HG02943 (cell line): ENCODE data around the gene E2F6.
A peak's percentile ranks its signal among the peaks of the same experiment; 100 is the strongest.

Source experiments
- ATAC-seq: cut with Tn5 transposase; IDR thresholded peaks from one replicate; pipeline ENCODE4 v1.9.1; 2021; ENCODE audit warnings: mild to moderate bottlenecking, low read depth, moderate library complexity; ENCODE audit not compliant: unreplicated experiment

Gene E2F6

DNA sequence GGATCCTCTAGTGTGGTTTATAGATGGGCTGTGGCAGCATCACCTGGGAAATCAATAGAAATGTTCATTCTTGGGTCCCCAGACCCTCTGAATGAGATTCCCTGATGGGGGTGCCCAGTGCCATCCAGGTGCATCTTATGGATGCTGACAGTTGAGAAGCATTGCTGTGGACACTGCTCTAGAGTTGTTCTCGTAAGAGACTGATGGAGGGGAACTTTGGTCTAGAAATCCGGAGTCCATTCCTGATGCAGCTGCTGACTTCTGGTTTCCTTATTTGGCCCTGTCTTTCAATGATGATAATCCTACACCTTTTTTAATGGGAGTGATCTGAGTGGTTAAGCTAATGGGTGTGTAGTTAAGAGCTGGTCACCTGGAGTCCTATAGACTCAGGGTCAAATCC, 28.3 kb upstream of the E2F6 start:
- no peak for ATAC-seq

GRCh38 chr2:11493282-11493681, 27.3 kb upstream of the E2F6 start:
- ATAC-seq = no peak

GRCh38 chr2:11492720-11493119, 26.8 kb upstream of the E2F6 start:
- no peak for ATAC-seq

- no peak for ATAC-seq
Measured at GRCh38 chr2:11492244-11492643, 26.3 kb upstream of the E2F6 start.

GRCh38 chr2:11491348-11491933, 25.5 kb upstream of the E2F6 start:
- ATAC-seq = no peak

DNA sequence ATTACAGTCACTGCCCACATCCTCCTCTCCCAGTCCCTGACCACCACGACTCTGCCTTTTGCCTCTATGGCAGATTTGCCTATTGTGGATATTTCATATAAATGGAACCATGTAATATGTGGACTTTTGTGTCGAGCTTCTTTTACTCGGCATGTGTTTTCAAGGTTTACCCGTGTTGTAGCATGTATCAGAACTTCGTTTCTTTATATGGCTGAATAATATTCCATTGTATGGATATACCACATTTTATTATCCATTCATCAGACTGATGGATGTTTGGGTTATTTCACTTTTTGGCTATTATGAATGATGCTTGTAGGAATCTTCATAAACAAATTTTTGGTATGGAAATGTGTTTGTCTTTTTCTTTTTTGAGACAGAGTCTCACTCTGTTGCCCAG, 24.2 kb upstream of the E2F6 start:
- ATAC-seq = no peak

DNA sequence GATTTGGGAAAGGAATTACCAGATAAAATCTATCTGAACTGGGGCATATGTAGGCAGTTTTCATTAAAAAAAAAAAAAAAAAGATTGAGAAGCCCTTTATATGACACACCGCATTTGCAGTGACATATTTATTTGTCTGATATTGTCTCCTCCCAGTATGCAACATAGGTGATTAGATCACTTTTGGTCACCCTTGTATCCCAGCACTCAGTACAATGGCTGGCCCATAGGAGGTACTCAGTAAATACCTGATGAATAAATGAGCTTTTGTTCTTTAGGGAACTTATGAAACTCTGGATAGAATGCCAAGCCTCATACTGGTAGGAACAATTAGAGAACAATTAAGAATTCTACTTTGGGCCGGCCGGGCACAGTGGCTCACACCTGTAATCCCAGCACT, 22.8 kb upstream of the E2F6 start:
- no peak for ATAC-seq

DNA sequence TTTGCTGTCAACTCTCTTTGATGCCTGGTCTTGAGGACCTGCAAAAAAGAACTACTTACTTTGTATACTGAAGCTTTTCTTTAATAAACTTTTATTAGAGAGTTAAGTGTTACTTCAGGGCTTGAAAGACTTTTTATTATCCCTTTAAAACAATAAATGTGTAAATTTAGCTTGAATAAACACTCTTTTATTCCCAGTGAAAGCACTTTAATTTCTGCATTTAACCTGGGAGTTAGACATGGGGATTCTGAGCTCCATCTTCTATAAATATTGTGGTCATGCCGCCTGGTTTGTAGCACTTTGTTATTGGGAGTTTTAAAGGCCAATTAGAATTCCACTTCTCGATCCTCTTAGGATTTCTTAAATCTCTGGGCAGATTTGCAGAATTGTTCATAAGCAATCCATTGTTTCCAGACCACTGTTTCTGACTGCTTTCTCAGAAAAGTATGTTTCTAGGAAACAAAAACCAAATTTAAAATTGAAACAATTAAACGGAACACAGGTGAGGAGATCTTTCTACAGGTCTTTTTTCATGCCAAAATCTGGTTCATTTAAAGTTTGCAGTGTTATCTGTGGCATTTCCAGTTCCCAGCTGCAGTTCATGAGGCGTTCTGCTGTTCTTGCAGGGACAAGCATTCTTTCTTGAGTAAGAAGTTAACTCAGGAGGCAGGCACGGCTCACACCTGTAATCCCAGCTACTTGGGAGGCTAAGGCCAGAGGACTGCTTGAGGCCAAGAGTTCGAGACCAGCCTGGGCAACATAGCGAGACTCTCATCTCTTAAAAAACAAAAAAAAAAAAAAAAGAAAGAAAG, 18.1 kb upstream of the E2F6 start:
- ATAC-seq = no peak

DNA sequence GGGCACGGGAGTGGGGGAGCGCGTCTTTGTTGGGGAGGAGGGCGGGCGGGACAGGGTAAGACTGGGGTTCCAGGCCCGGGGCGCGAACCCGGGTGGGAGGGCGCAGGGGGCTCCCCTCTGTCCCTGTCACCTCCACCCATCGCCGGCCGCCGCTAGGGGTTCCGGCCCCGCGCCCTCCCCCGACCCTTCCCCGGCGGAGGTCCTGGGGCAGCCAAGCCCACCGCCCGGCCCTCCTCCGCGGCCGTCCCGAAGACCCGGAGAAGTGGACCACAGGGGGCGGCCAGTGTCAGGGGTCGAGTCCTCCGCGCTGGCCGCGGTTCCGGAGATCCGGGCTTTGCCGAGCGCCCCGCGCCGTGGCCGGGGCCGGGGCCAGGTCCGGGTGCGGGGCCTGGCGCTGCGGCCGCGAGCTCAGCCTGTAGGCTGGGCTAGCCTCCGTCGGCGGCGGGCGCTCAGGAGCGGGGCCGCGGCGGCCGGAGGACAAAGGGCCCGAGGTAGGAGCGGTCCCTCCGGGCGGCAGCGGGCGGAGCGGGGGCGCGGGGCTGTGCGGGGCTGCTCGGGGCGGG, 16.6 kb upstream of the E2F6 start:
- ATAC-seq = no peak

DNA sequence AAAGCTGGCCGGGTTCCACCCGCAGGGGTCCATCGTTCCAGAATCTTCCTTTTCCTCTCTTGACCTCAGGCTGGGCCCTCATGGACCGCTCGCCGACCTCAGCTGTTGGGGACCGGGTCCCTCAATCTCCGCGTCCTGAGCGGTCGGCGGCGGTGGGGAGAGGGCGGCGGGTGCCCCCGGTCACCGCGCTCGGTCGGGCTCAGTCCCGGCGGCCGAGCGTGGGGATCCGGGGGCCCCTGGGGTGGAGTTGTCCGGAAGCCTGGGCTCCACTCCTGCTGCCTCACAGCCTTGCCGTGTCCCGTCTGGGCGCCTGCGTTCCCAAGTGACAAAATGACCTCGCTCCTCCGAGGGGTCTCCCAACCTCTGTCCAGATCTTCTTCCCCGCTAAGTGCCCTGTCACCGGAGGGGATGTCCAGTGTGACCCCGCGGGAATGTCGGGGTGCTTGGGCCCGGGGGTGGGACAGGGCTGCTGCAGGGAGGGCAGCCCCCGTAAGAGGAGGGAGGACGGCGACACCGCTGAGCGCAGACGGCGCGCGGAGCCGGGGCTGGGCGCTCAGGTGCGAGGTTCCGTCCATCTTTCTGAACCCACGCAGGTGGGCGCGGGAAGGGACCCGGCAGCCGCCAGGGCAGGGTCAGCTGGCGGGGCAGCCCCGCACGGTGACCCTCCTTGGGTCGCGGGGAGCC, 16.0 kb upstream of the E2F6 start:
- no peak for ATAC-seq

GRCh38 chr2:11481426-11481788, 15.4 kb upstream of the E2F6 start:
- ATAC-seq = no peak

- no peak for ATAC-seq
Measured at GRCh38 chr2:11480859-11481258, 14.9 kb upstream of the E2F6 start.

GRCh38 chr2:11480406-11480805, 14.4 kb upstream of the E2F6 start:
- ATAC-seq = no peak

DNA sequence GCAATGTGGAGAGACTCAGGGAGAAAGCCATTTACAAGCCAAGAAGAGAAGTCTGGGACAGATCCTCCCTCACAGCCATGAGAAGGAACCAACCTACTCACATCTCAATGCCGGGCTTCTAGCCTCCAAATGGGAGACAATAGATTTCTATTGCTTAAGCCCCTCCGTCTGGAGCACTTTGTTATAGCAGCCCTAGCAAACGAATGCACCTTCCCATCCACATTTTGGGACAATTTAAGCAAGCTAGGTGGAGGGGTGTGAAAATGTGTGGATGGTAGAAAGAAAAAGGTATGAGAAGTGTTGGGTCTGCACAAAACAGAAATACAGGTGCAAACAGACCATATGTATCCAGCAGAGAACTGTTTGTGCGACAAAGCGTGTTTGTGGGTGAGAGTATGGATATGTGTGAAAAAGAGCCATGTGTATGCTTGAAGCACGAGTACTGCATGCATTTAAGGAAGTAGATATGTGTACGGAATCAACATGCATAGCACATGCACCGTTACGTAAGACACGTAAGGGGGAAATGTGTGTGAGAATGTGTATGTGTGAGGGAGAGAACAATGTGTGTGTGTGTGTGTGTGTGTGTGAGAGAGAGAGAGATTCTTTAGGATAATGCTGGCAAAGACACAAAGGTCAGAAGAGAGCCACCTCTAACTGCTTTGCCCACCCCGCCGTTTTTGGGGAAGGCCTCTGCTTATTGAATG, 13.1 kb upstream of the E2F6 start:
- no peak for ATAC-seq

- ATAC-seq = no peak
Measured at GRCh38 chr2:11477994-11478393, 12.0 kb upstream of the E2F6 start.

DNA sequence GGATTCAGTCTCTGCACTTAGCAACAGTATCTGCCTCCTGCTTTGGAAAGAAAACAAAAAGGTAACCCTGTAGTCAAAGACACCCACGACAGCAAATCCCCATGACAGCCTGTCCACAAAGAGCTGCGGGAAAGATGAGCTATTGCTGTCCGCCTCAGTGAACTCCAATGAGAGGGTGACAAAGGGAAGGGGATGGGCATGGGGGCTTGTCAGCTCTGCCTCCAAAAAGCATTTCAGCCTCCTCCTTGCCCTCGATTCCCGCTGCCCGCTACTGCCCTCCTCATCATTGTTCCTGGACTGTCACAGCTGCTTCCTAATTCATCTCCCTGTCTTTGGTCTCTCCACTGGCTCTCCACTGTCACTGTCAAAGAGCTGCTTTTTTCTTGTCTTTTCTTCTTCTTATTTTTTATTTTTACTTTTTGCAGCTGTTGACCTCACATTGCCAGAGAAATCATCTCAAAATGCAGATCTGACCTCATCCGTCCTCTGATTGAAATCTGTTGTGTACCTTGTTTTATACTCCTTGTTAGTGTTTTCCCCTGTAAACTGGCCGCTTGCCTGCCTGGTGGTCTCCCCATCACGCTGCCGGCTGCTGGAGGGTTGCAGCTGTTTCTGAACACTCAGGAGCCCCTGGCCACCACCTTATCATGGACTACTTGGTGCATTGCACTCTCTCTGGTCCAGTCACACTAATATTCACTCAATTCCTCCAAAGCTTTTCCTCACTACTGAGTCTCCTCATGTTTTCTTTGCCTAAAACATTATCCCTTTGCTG, 7.9 kb upstream of the E2F6 start:
- no peak for ATAC-seq

GRCh38 chr2:11467749-11468148, 1.8 kb upstream of the E2F6 start:
- no peak for ATAC-seq

DNA sequence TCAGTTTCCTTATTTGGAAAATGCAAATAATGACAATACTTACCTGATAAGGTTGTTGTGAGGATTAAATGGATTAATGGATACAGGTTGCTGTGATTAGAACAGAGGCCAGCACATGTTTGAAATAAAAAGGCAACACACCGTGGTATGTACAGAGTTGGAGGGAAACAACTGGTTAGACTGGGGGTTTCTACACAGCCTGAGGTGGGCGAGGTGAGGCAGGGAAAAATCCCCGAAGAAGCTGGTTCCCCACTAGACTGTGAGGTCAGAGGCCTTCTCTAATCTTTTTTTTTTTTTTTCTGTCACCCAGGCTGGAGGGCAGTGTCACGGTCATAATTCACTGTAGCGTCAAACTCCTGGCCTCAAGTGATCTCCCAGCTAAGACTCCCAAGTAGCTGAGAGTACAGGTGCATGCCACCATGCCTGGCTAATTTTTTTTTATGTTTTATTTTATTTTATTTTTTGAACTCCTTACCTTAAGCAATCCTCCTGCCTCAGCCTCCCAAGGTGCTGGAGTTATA, 1.2 kb upstream of the E2F6 start:
- no peak for ATAC-seq

DNA sequence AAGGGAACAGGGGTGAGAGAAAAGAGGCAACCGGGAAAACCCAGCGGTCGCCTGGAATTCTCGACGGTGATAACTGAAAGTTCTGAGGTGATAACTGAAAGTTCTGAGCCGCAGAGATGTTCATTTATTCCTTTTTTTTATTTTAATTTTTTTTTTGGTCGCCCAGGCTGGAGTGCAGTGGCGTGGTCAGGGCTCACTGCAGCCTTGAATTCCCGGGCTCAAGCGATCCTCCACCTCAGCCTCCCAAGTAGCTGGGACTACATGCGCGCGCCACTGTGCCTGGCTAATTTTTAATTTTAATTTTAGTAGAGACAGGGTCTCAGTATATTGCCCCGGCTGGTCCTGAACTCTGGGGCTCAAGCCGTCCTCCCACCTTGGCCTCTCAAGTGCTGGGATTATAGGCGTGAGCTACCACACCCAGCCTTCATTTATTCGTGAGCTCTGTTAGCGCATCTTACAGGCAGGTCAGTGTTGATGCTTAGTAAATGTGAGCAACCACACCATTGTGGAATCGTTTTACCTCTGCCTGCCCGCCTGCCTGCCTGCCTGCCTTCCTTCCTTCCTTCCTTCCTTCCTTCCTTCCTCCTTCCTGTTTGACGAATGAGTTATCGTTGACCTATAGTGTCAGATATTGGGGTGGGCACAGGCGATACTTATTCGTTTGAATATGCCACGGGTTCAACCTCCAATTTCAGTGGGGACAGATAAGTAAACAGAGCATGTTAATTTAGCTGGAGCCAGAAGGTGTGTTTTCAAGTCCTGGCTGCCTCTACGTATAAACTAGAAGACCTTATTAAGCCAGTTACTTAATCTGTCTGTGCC, 557 bp upstream of the E2F6 start:
- ATAC-seq = peak; percentile 41
